K562 (cell line): Measurements from ENCODE around the gene CLEC17A. TPM values are rescaled to one million over a fixed set of nuclear protein-coding genes. Genes with fewer than 3 reads are reported as not detected.
A peak's percentile ranks its signal among the peaks of the same experiment; 100 is the strongest.

ENCODE experiments used
- ARID4B ChIP-seq: sonication (generic); formaldehyde crosslinking; IDR thresholded peaks from 2 replicates; pipeline ENCODE4 v1.8.0; 2022; ENCODE audit warnings: mild to moderate bottlenecking, missing genetic modification reagents
- CGGBP1 ChIP-seq: fragments of 250-450 bp; sonication (Bioruptor Pico); IDR thresholded peaks from 2 replicates; pipeline ENCODE4 v1.9.0; 2021; ENCODE audit warnings: mild to moderate bottlenecking
- CHD2 ChIP-seq: IDR thresholded peaks from 2 replicates; pipeline ENCODE4 v1.6.1; 2011; ENCODE audit warnings: low read depth, low read length
- ELF1 ChIP-seq: fragments of 200-800 bp; sonication (Bioruptor generic); IDR thresholded peaks from 2 replicates; pipeline ENCODE4 v1.6.1; 2016; ENCODE audit warnings: missing genetic modification characterization, missing compliant biosample characterization
- FUS ChIP-seq: fragments of 200-400 bp; formaldehyde crosslinking; optimal IDR thresholded peaks from 2 replicates; pipeline ENCODE3; 2017; ENCODE audit warnings: low read depth, low read length
- KAT7 ChIP-seq: sonication (generic); formaldehyde crosslinking; IDR thresholded peaks from 2 replicates; pipeline ENCODE4 v1.8.0; 2022; ENCODE audit warnings: missing genetic modification reagents, mild to moderate bottlenecking, borderline replicate concordance
- KDM2B ChIP-seq: fragments of 250-450 bp; sonication (Bioruptor Pico); IDR thresholded peaks from 2 replicates; pipeline ENCODE4 v1.8.0; 2021; ENCODE audit warnings: mild to moderate bottlenecking, moderate library complexity
- MAX ChIP-seq: sonication (generic); formaldehyde crosslinking; IDR thresholded peaks from 2 replicates; pipeline ENCODE4 v1.9.0; 2022; ENCODE audit warnings: mild to moderate bottlenecking, missing genetic modification reagents
- MCM7 ChIP-seq, 2 experiments: fragments of 450-650 bp; IDR thresholded peaks; 2 replicates each; pipeline ENCODE4 v1.6.1; 2016 to 2018
- MEIS2 ChIP-seq: fragments of 450-650 bp; IDR thresholded peaks from 2 replicates; pipeline ENCODE4 v1.6.1; 2014; ENCODE audit warnings: mild to moderate bottlenecking; ENCODE audit not compliant: partially characterized antibody
- MXD1 ChIP-seq: fragments of 250-450 bp; sonication (Bioruptor Pico); IDR thresholded peaks from 2 replicates; pipeline ENCODE4 v1.8.0; 2021; ENCODE audit warnings: borderline replicate concordance, mild to moderate bottlenecking, moderate library complexity; ENCODE audit not compliant: poor library complexity, severe bottlenecking
- NR2C1 ChIP-seq, 2 experiments: fragments of 450-650 bp; IDR thresholded peaks; 2 replicates each; pipeline ENCODE4 v1.6.1; 2017; ENCODE audit warnings: mild to moderate bottlenecking in 2 of 2, antibody characterized with exemption in 1 of 2, inconsistent platforms in 1 of 2, missing compliant biosample characterization in 1 of 2, missing genetic modification characterization in 1 of 2
- RFX7 ChIP-seq: fragments of 250-450 bp; sonication (Bioruptor Pico); IDR thresholded peaks from 2 replicates; pipeline ENCODE4 v1.5.1; 2021; ENCODE audit warnings: mild to moderate bottlenecking
- ZBTB33 ChIP-seq: sonication (generic); formaldehyde crosslinking; IDR thresholded peaks from 2 replicates; pipeline ENCODE4 v1.8.1; 2023; ENCODE audit warnings: mild to moderate bottlenecking, missing genetic modification reagents
- ZC3H4 ChIP-seq: sonication (generic); formaldehyde crosslinking; IDR thresholded peaks from 2 replicates; pipeline ENCODE4 v1.9.0; 2021; ENCODE audit warnings: missing genetic modification reagents, borderline replicate concordance
- ZNF639 ChIP-seq, 2 experiments: fragments of 200-800 bp in 1 of 2; sonication (Bioruptor generic) in 1 of 2; sonication (generic) in 1 of 2; formaldehyde crosslinking in 1 of 2; IDR thresholded peaks in 1 of 2; conservative IDR thresholded peaks in 1 of 2; 2 replicates each; pipeline versions ENCODE4 v1.5.0 to v1.6.1; 2016 to 2020; ENCODE audit warnings: missing compliant biosample characterization in 1 of 2, missing genetic modification characterization in 1 of 2, missing genetic modification reagents in 1 of 2
- polyA plus RNA-seq, 8 experiments: library from polyadenylated mRNA; depleted of rRNA in 4 of 8; stranded (reverse) in 5 of 8; unstranded in 3 of 8; fragments of >200 nt; fragmentation: Nextera tagmentation in 2 of 8; fragmentation: Illumina TruSeq in 1 of 8; extraction: Ambion mirVana in 2 of 8; extraction: Trizol in 1 of 8; gene quantifications; 2 replicates each; pipeline versions ENCODE4 v1.2.1 to v1.2.3, GENCODE V29; 2011 to 2014; ENCODE audit warnings: inconsistent platforms in 1 of 8, missing spikeins in 1 of 8
- total RNA-seq, 7 experiments: library from RNA; depleted of rRNA in 6 of 7; stranded (reverse); fragments of >200 nt in 6 of 7; fragmentation: Illumina TruSeq in 2 of 7; extraction: Trizol in 2 of 7; gene quantifications; 2 replicates each; pipeline versions ENCODE4 v1.2.1 to v1.2.3, GENCODE V29; 2011 to 2021; ENCODE audit warnings: low replicate concordance in 1 of 7
- TF ChIP-seq, protein P1 (sequence below): sonication (generic); formaldehyde crosslinking; IDR thresholded peaks from 2 replicates; pipeline ENCODE4 v1.8.0; 2022; ENCODE audit warnings: mild to moderate bottlenecking, missing genetic modification reagents

The CLEC17A gene
- total and polyA plus RNA-seq, 9 of the 15 experiments (the other 6 are each of a cell fraction or from before 2014, with no cell fraction given) = 0.03 TPM; not detected in 8

DNA sequence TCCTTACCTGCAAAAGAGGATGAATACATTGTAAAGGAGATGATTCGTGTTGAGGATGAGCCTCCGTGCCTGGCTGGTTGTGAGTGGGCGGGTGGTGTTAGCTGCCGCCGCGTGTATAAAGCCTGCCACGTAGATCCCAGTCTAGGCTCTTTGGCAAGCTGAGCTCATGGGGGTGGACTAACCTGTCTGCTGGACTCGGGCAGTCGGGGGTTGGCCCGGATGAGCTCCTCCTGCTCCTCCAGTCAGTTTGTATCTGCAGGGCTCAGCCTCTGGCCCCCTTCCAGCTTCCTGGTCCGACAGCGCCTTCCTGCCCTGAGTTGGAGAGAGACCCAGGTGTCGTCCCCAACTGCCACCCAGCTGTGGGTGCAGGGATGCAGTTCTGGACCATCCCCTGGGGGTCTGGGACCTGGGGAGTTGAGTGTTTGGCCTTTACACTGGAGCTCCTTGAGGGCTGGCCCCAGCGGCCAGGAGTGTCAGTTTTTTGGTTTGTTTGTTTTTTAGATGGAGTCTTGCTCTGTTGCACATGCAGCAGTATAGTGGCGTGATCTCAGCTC, 32.6 kb upstream of the CLEC17A start (continued):
- no peak for TF ChIP-seq ARID4B
- no peak for TF ChIP-seq ZBTB33
- TF ChIP-seq KDM2B = no peak
- TF ChIP-seq ZC3H4 (CRISPR knock-in tag) = no peak
- no peak for TF ChIP-seq NR2C1 (IDR thresholded peaks at IDR 0.05)
- TF ChIP-seq NR2C1 (tag; IDR thresholded peaks at IDR 0.05) = no peak
- no peak for TF ChIP-seq RFX7 (CRISPR knock-in tag)
- TF ChIP-seq FUS = no peak
- no peak for TF ChIP-seq CGGBP1 (CRISPR knock-in tag)
- no peak for TF ChIP-seq ZNF639 (CRISPR knock-in tag; conservative IDR thresholded peaks at IDR 0.05 in 1 of 2, IDR thresholded peaks at IDR 0.05 in 1 of 2)
- TF ChIP-seq KAT7 (CRISPR knock-in tag) = no peak
- TF ChIP-seq, protein P1, sequence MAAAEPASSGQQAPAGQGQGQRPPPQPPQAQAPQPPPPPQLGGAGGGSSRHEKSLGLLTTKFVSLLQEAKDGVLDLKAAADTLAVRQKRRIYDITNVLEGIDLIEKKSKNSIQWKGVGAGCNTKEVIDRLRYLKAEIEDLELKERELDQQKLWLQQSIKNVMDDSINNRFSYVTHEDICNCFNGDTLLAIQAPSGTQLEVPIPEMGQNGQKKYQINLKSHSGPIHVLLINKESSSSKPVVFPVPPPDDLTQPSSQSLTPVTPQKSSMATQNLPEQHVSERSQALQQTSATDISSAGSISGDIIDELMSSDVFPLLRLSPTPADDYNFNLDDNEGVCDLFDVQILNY (CRISPR knock-in tag) = no peak
- TF ChIP-seq MEIS2 = no peak
- TF ChIP-seq CHD2 = no peak
- TF ChIP-seq ELF1 (tag) = 0 out of 2 replicates have a peak, but pooled peaks have one; percentile 25
- no peak for TF ChIP-seq MXD1 (CRISPR knock-in tag)
- TF ChIP-seq MAX (CRISPR knock-in tag) = no peak
- TF ChIP-seq MCM7 (IDR thresholded peaks at IDR 0.05) = no peak
